B cell (primary cell): ENCODE measurements around the gene IDH2. TPM values are rescaled to one million over a fixed set of nuclear protein-coding genes. Genes with fewer than 3 reads are reported as not detected.

Experiments
- ATAC-seq: fragments of 200-7000 bp; cut with Tn5 transposase; one replicate; pipeline ENCODE4 v1.10.0; 2021; ENCODE audit warnings: low read depth, mild to moderate bottlenecking, moderate number of reproducible peaks, moderate library complexity
- CTCF ChIA-PET: fragments of 350-600 bp; sonication (Branson Sonifier 250); formaldehyde crosslinking; loops from one replicate; lab custom pipeline; 2021; ENCODE audit warnings: antibody characterized with exemption, inconsistent platforms; lab: Charles Lee
- POLR2A ChIA-PET: fragments of 350-600 bp; sonication (Branson Sonifier 250); formaldehyde crosslinking; loops from one replicate; lab custom pipeline; 2021; ENCODE audit warnings: antibody characterized with exemption; lab: Charles Lee
- DNase-seq: peaks from one replicate; pipeline ENCODE4 v3.0.0; 2013
- H2AFZ ChIP-seq: 2 replicates; pipeline ENCODE4 v1.6.1; 2012; ENCODE audit warnings: mild to moderate bottlenecking, low read depth, low read length; ENCODE audit not compliant: insufficient read depth, poor library complexity, severe bottlenecking
- H3K27ac ChIP-seq, 2 donors: 1 replicate in 1 of 2; 2 replicates in 1 of 2; pipeline ENCODE4 v1.5.1; 2012 to 2013; ENCODE audit warnings: low read length in 2 of 2, mild to moderate bottlenecking in 2 of 2, moderate library complexity in 1 of 2
- H3K27me3 ChIP-seq, 4 experiments: fragments of 200-600 bp in 1 of 4; sonication (generic) in 1 of 4; replicated peaks in 1 of 4; 1 replicate in 2 of 4; 2 replicates in 2 of 4; pipeline versions ENCODE4 v1.6.1 to v1.7.0; 2013 to 2016; ENCODE audit warnings: low read length in 3 of 4, mild to moderate bottlenecking in 2 of 4, mixed read lengths in 1 of 4, moderate library complexity in 1 of 4; ENCODE audit not compliant: insufficient read depth in 4 of 4, control insufficient read depth in 3 of 4; ENCODE audit errors: control extremely low read depth in 1 of 4
- H3K36me3 ChIP-seq, 2 experiments: replicated peaks in 1 of 2; 1 replicate in 1 of 2; 2 replicates in 1 of 2; pipeline versions ENCODE4 v1.6.1 to v1.7.1; 2013; ENCODE audit warnings: low read length in 1 of 2; ENCODE audit not compliant: insufficient read depth in 2 of 2, control insufficient read depth in 1 of 2; ENCODE audit errors: control extremely low read depth in 1 of 2, extremely low read depth in 1 of 2
- H3K4me1 ChIP-seq, 2 donors: fragments of 200-600 bp in 1 of 2; sonication (generic) in 1 of 2; 1 replicate in 1 of 2; 2 replicates in 1 of 2; pipeline versions ENCODE4 v1.5.1 to v1.6.1; 2013 to 2017; ENCODE audit warnings: low read length in 2 of 2; ENCODE audit not compliant: control insufficient read depth in 2 of 2, insufficient read depth in 2 of 2
- H3K4me2 ChIP-seq: replicated peaks from 2 replicates; pipeline ENCODE3; 2012; ENCODE audit warnings: mild to moderate bottlenecking, low read depth, low read length; ENCODE audit not compliant: poor library complexity, severe bottlenecking
- H3K4me3 ChIP-seq, 5 experiments: fragments of 200-600 bp in 1 of 5; sonication (generic) in 1 of 5; 1 replicate in 3 of 5; 2 replicates in 2 of 5; pipeline versions ENCODE4 v1.5.1 to v1.7.0; 2011 to 2016; ENCODE audit warnings: low read length in 4 of 5, mild to moderate bottlenecking in 4 of 5, low read depth in 2 of 5, control low read depth in 1 of 5, moderate library complexity in 1 of 5; ENCODE audit not compliant: insufficient read depth in 1 of 5; ENCODE audit errors: control extremely low read depth in 1 of 5, extremely low read depth in 1 of 5
- H3K79me2 ChIP-seq: fragments of 200-600 bp; sonication (generic); one replicate; pipeline ENCODE4 v1.6.0; 2016; ENCODE audit warnings: low read length; ENCODE audit not compliant: control insufficient read depth, insufficient read depth
- H3K9ac ChIP-seq: fragments of 200-600 bp; sonication (generic); 2 replicates; pipeline ENCODE4 v1.6.1; 2017; ENCODE audit warnings: mild to moderate bottlenecking, low read length, moderate library complexity
- H3K9me3 ChIP-seq, 3 donors: one replicate each; pipeline versions ENCODE4 v1.6.1 to v1.7.1; 2013; ENCODE audit warnings: low read length in 2 of 3; ENCODE audit not compliant: control insufficient read depth in 2 of 3, insufficient read depth in 1 of 3; ENCODE audit errors: control extremely low read depth in 1 of 3
- H4K20me1 ChIP-seq: 2 replicates; pipeline ENCODE4 v1.6.0; 2012; ENCODE audit warnings: mild to moderate bottlenecking, low read length; ENCODE audit not compliant: insufficient read depth, control insufficient read depth, poor library complexity, severe bottlenecking
- H3K27ac Mint-ChIP-seq: one replicate; pipeline ENCODE4 v1.8.0; 2021; ENCODE audit warnings: mixed read lengths
- H3K27me3 Mint-ChIP-seq: one replicate; pipeline ENCODE4 v1.8.0; 2021; ENCODE audit warnings: mixed read lengths
- H3K4me1 Mint-ChIP-seq: one replicate; pipeline ENCODE4 v1.8.0; 2021; ENCODE audit warnings: mixed read lengths
- H3K4me3 Mint-ChIP-seq: one replicate; pipeline ENCODE4 v1.8.0; 2021; ENCODE audit warnings: mixed read lengths
- H3K9me3 Mint-ChIP-seq: one replicate; pipeline ENCODE4 v1.8.0; 2022; ENCODE audit warnings: mixed read lengths; ENCODE audit not compliant: insufficient read depth
- EZH2 ChIP-seq: IDR thresholded peaks from 2 replicates; pipeline ENCODE4 v1.6.1; 2012; ENCODE audit warnings: borderline replicate concordance, low read depth, mild to moderate bottlenecking, moderate library complexity, low read length; ENCODE audit not compliant: insufficient read depth, poor library complexity, severe bottlenecking
- WGBS: methylation state at CpG from one replicate; pipeline ENCODE4 v1.1.5; 2013; ENCODE audit warnings: missing lambda C conversion rate; ENCODE audit not compliant: insufficient coverage; 5-methylcytosine and 5-hydroxymethylcytosine counted together
- intact Hi-C: fragments of 100-400 bp; cut with micrococcal nuclease; formaldehyde crosslinking; loops from one replicate; pipeline ENCODE4 v1.10.0; 2022
- polyA plus RNA-seq: library from polyadenylated mRNA; depleted of rRNA; stranded (reverse); fragments of >200 nt; gene quantifications from 2 replicates; pipeline ENCODE4 v1.2.3, GENCODE V29; 2012
- total RNA-seq, 2 donors: library from RNA; stranded (reverse); fragments of 120-200 nt in 1 of 2; gene quantifications; 1 replicate in 1 of 2; 2 replicates in 1 of 2; pipeline versions ENCODE4 v1.2.3 to v1.2.4, GENCODE V29; 2013 to 2022
- TF ChIP-seq, protein P1 (sequence below): fragments of 200-600 bp; IDR thresholded peaks from one replicate; pipeline ENCODE4 v1.8.0; 2022; ENCODE audit warnings: antibody characterized with exemption, mild to moderate bottlenecking

IDH2 gene
- total and polyA plus RNA-seq, 2 donors (not counting 1 experiment from before 2014, with no cell fraction given), result 30.7 to 35.8 TPM

DNA sequence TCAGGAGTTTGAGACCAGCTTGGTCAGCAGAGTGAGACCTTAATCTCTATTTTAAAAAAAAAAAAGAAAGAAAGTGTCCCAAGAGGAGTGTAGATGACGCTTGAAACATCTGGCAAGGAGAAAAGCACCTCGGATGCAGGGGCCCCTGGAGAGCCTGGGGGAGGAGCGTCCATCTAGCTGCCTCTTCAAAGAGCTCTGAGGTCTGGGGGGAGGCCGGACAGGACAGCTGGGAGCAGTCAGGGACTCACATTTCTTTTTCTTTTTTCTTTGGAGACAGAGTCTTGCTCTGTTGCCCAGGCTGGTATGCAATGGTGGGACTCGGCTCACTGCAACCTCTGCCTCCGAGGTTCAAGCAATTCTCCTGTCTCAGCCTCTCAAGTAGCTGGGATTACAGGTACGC, 3.3 kb upstream of the IDH2 start:
- POLR2A ChIA-PET, result no interaction called here

DNA sequence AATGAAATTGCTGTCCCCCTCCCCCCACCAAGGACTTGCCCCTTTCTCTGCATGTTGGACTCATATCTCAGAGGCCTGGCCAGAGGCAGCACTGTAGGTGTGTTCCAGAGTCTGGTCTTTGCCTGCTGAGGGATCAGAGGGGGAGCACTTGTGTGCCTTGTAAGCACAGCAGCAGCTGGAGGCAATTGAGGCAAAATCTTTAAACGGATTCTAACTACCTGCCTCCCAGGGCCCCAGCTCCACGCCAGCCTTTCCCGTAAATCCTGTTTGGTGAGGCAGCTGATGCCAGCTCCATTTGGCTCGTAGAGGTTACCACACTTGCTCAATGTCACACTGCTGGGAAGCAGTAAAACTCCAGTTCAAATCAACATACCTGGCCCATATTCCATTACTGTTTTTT, 2.3 kb upstream of the IDH2 start:
- 94% methylated on average over 4 of the region's 4 CpGs for WGBS
- no peak for DNase-seq
- peaks cover 6% of the 10 kb centered on the region for H3K27me3 Mint-ChIP-seq
- Histone ChIP-seq H4K20me1 (no peaks in the 10 kb centered on the region), H3K4me1 (peaks cover 20 to 24% of the 10 kb centered on the region in 2 donors), H3K4me2 (no peak overlapping the region), H3K9ac (no peak overlapping the region), H3K9me3 (no peaks in the 10 kb centered on the region), H3K4me3 (no peak overlapping the region), H3K79me2 (peaks cover 37% of the 10 kb centered on the region), H3K36me3 (no peaks in the 10 kb centered on the region), H2AFZ (no peak overlapping the region), H3K27me3 (peaks cover 0 to 6% (median 3%) of the 10 kb centered on the region in 4 experiments), H3K27ac (no peak overlapping the region)
- ChIA-PET CTCF (interaction anchor here (1.2 to 1.3 kb wide), 2 partner anchors 186 to 215 kb away, joined by 3 read pairs; no protein-coding TSS in a partner anchor), POLR2A (no interaction called here)
- ATAC-seq, result no peak
- H3K9me3 Mint-ChIP-seq, result no peaks in the 10 kb centered on the region
- TF ChIP-seq EZH2, result no peak
- H3K4me1 Mint-ChIP-seq, result peaks cover 24% of the 10 kb centered on the region
- no peak overlapping the region for H3K4me3 Mint-ChIP-seq
- no peak overlapping the region for H3K27ac Mint-ChIP-seq
- intact Hi-C loops, result loop anchor here (5.0 kb wide), 1 partner anchor 128 kb away; the partner anchor contains the start of genes CIB1 and GDPGP1

More for the DNA sequence above, 3.3 kb upstream of the IDH2 start:
- Histone ChIP-seq H3K36me3 (no peaks in the 10 kb centered on the region), H3K4me2 (no peak overlapping the region), H3K9me3 (no peaks in the 10 kb centered on the region), H3K9ac (no peak overlapping the region), H3K4me3 (no peak overlapping the region), H2AFZ (no peak overlapping the region), H3K27me3 (peaks cover 0 to 6% (median 3%) of the 10 kb centered on the region in 4 experiments), H3K4me1 (peaks cover 10 to 14% of the 10 kb centered on the region in 2 donors), H4K20me1 (no peaks in the 10 kb centered on the region), H3K27ac (no peak overlapping the region), H3K79me2 (peaks cover 27% of the 10 kb centered on the region)
- no peak for TF ChIP-seq EZH2
- TF ChIP-seq, protein P1, sequence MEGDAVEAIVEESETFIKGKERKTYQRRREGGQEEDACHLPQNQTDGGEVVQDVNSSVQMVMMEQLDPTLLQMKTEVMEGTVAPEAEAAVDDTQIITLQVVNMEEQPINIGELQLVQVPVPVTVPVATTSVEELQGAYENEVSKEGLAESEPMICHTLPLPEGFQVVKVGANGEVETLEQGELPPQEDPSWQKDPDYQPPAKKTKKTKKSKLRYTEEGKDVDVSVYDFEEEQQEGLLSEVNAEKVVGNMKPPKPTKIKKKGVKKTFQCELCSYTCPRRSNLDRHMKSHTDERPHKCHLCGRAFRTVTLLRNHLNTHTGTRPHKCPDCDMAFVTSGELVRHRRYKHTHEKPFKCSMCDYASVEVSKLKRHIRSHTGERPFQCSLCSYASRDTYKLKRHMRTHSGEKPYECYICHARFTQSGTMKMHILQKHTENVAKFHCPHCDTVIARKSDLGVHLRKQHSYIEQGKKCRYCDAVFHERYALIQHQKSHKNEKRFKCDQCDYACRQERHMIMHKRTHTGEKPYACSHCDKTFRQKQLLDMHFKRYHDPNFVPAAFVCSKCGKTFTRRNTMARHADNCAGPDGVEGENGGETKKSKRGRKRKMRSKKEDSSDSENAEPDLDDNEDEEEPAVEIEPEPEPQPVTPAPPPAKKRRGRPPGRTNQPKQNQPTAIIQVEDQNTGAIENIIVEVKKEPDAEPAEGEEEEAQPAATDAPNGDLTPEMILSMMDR, result no peak
- Mint-ChIP-seq H3K4me3 (no peak overlapping the region), H3K27me3 (peaks cover 6% of the 10 kb centered on the region), H3K27ac (no peak overlapping the region), H3K9me3 (no peaks in the 10 kb centered on the region), H3K4me1 (peaks cover 14% of the 10 kb centered on the region)
- ATAC-seq, result no peak
- no peak for DNase-seq
- CTCF ChIA-PET, result no interaction called here
- WGBS, result 87% methylated on average over 5 of the region's 7 CpGs
- intact Hi-C loops, result no loop called here
